ENCODE measurements around the gene COL1A2. TPM values are rescaled to one million over a fixed set of nuclear protein-coding genes. Genes with fewer than 3 reads are reported as not detected.

Gene COL1A2
- total RNA-seq, 1 experiment from 2014 or later = 81.2 TPM

GRCh38 chr7:94367949-94368348 lies 26.7 kb upstream of the COL1A2 start (continued):
- TF ChIP-seq CDX4 (CRISPR knock-in tag; IDR thresholded peaks at IDR 0.05; ENCODE audit: borderline replicate concordance) (no peak), NR3C1 (CRISPR knock-in tag; conservative IDR thresholded peaks at IDR 0.05; ENCODE audit: low read depth) (no peak), IRF2 (CRISPR knock-in tag; IDR thresholded peaks at IDR 0.05; ENCODE audit: borderline replicate concordance, low read depth) (no peak), CBFB (CRISPR knock-in tag; IDR thresholded peaks at IDR 0.05; ENCODE audit: low read depth) (no peak), USF2 (CRISPR knock-in tag; IDR thresholded peaks at IDR 0.05) (no peak), HMGA2 (CRISPR knock-in tag; IDR thresholded peaks at IDR 0.05) (no peak), JAZF1 (CRISPR knock-in tag; IDR thresholded peaks at IDR 0.05) (no peak), MAX (CRISPR knock-in tag; IDR thresholded peaks at IDR 0.05) (no peak)

- no peak overlapping the region for H3K4me3 Mint-ChIP-seq
- CTCF ChIA-PET = interaction anchor here (0.8 to 1.4 kb wide), 2 partner anchors 68 to 79 kb away, joined by 3 to 4 read pairs; no protein-coding TSS in a partner anchor
Measured at GRCh38 chr7:94368371-94368791, 26.3 kb upstream of the COL1A2 start.

More at GRCh38 chr7:94368371-94368791, 26.3 kb upstream of the COL1A2 start:
- POLR2A ChIA-PET = interaction anchor here (0.6 to 0.9 kb wide), 2 partner anchors 46 to 136 kb away, joined by 3 to 6 read pairs; no protein-coding TSS in a partner anchor
- no peak for DNase-seq (ENCODE audit: low spot score)
- Mint-ChIP-seq H3K27me3 (ENCODE audit: low read depth) (no peaks in the 10 kb centered on the region), H3K27ac (no peak overlapping the region), H3K4me1 (peaks cover 15% of the 10 kb centered on the region), H3K9me3 (peaks cover 12% of the 10 kb centered on the region), H3K36me3 (no peaks in the 10 kb centered on the region)
- no peak for ATAC-seq
- TF ChIP-seq ZNF138 (CRISPR knock-in tag; conservative IDR thresholded peaks at IDR 0.05) (no peak), NR2C2 (CRISPR knock-in tag; IDR thresholded peaks at IDR 0.05) (no peak), TEAD1 (CRISPR knock-in tag; IDR thresholded peaks at IDR 0.05) (no peak), ZMAT4 (CRISPR knock-in tag; IDR thresholded peaks at IDR 0.05) (no peak), ZNF219 (CRISPR knock-in tag; IDR thresholded peaks at IDR 0.05; ENCODE audit: borderline replicate concordance) (no peak), TP53 (CRISPR knock-in tag; IDR thresholded peaks at IDR 0.05) (no peak), IRF1 (CRISPR knock-in tag; IDR thresholded peaks at IDR 0.05) (no peak), NFYB (CRISPR knock-in tag; conservative IDR thresholded peaks at IDR 0.05; ENCODE audit: low read depth) (no peak), GTF2I (CRISPR knock-in tag; conservative IDR thresholded peaks at IDR 0.05) (no peak), ZNF532 (CRISPR knock-in tag; IDR thresholded peaks at IDR 0.05; ENCODE audit: borderline replicate concordance) (no peak)

Data from WTC11 (cell line).